ENCODE measurements around the gene ARSG.

DNA sequence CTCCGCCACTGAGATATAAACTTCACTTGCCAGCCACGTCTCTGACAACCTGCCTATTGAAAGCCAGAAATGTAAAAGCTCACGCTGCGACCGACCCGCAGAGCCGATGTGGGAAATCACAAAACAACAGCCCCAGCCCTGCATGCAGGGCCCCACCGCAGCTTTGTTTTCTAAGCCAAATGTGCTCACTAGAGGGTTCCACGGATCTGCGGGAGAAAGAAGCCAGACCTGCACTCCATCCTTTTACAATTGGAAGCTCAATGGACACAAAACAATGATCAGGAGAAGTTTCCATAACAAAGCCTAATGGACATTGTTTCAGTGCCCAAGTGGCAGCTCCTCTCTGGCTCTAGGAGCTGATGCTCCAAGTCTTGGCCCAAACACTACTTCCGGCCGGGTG lies 132.9 kb downstream of the ARSG start:
- TF ChIP-seq, protein P1, sequence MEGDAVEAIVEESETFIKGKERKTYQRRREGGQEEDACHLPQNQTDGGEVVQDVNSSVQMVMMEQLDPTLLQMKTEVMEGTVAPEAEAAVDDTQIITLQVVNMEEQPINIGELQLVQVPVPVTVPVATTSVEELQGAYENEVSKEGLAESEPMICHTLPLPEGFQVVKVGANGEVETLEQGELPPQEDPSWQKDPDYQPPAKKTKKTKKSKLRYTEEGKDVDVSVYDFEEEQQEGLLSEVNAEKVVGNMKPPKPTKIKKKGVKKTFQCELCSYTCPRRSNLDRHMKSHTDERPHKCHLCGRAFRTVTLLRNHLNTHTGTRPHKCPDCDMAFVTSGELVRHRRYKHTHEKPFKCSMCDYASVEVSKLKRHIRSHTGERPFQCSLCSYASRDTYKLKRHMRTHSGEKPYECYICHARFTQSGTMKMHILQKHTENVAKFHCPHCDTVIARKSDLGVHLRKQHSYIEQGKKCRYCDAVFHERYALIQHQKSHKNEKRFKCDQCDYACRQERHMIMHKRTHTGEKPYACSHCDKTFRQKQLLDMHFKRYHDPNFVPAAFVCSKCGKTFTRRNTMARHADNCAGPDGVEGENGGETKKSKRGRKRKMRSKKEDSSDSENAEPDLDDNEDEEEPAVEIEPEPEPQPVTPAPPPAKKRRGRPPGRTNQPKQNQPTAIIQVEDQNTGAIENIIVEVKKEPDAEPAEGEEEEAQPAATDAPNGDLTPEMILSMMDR (conservative IDR thresholded peaks at IDR 0.05; ENCODE audit: low read depth, low read length): no peak
- TF ChIP-seq POLR2A (IDR thresholded peaks at IDR 0.05; ENCODE audit: low read depth, low read length) (no peak), MAZ (IDR thresholded peaks at IDR 0.05; ENCODE audit: borderline replicate concordance, low read depth, low read length) (no peak), RAD21 (IDR thresholded peaks at IDR 0.05; ENCODE audit: low read length) (no peak), NFE2L2 (IDR thresholded peaks at IDR 0.05; ENCODE audit: low read depth, low read length) (no peak), MAFK (IDR thresholded peaks at IDR 0.05; ENCODE audit: low read depth, low read length) (no peak), MXI1 (IDR thresholded peaks at IDR 0.05; ENCODE audit: borderline replicate concordance, low read depth, low read length) (no peak)

Measured in IMR-90 (cell line).